ENCODE results near the gene CCM2L.
"Not testable (repeated sequence)": the region's sequence is repeated elsewhere in the genome, so short reads cannot be mapped to it uniquely, and the experiment has no call there.

CCM2L gene

GRCh38 chr20:32031007-32031958 lies 21.0 kb downstream of the CCM2L start:
- DNase-seq: no peak

DNA sequence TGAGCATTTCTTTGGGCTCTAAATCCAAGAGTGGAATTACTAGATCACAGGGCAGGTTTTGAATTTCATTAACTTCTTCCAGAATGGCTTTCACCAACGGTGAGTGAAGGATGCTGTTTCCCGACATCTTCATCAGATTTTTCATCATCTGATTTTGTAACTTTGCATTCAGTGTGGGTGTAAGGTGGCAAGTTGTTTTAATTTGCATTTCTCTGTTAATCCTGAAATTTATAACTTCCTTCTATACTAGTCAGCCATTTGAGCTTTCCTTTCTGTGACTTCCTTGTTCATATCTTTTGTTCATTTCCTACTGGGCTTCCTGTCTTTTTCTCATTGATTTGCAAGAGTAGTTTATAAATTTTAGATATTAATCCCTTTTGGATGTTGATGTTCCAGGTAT lies 23.1 kb downstream of the CCM2L start:
- DNase-seq: no peak

DNA sequence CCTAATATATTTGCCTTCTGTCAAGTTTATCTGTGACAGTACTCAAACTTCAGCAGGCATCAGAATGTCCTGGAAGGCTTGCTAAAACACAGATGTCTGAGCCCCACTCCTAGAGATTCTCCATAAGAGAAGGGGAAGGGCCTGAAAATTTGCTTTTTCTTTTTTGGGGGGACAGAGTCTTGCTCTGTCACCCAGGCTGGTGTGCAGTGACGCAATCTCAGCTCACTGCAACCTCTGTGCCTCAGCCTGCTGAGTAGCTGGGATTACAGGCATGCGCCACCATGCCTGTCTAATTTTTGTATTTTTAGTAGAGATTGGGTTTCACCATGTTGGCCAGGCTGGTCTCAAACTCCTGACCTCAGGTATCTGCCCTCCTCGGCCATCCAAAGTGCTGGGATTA lies 23.5 kb downstream of the CCM2L start:
- not testable (repeated sequence) for DNase-seq

- DNase-seq: peak; percentile 80
Observed at GRCh38 chr20:32034581-32035425, 24.6 kb downstream of the CCM2L start.

GRCh38 chr20:32035426-32035779 lies 25.2 kb downstream of the CCM2L start:
- no peak for DNase-seq

DNA sequence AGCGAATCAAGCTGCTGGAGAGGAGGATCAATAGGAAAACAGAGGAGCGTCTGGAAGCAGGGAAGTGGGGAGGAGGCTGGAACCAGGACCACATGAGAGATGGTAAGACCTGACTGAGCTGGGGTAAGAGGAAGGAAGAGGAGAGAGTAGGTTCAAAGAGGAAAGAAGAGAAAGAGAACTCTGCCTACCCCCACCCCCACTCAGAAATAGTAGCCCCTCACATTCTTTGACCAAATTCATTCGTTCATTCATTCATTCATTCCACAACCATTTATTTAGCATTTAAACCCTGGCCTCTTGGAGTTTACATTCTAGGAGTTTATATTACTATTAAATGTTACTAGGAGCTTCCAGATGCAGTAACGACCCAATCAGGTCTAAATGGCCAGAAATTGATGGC lies 26.0 kb downstream of the CCM2L start:
- DNase-seq: no peak

DNA sequence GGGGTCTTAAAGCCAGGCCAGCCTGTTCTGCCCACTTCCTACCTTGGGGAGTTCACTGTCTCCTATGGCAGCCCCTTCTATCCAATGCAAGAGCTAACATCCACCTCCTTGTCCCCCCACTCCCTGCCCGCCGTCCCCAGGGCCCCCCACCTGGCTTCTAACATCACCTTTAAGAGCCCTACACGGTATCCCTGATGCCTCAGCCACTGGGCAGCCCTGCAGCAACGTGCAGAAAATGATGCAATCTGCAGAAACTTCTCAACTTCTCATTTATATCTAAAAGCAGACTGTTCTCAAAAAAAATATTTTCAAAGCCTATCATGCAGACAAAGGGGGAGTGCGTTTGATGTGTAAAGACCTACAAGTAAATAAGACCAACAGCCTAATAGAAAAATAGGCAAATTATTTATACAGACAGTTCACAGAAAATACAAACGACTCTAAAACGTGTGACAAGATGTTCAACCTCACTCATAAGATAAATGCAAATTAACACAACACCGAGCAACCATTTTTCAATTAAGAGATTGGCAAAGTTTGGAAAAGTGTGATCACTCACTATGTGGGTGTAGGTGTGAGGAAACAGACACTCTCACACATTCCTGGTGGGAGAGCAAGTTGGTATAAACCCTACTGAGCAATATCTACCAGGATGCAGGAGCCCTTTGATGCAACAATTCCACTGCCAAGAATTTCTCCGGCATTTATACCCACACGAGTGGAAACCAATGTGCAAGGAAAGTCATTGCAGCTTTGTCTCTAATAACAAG lies 26.7 kb downstream of the CCM2L start:
- DNase-seq: peak; percentile 34

GRCh38 chr20:32037929-32038328 lies 27.7 kb downstream of the CCM2L start:
- DNase-seq: peak; percentile 33

DNA sequence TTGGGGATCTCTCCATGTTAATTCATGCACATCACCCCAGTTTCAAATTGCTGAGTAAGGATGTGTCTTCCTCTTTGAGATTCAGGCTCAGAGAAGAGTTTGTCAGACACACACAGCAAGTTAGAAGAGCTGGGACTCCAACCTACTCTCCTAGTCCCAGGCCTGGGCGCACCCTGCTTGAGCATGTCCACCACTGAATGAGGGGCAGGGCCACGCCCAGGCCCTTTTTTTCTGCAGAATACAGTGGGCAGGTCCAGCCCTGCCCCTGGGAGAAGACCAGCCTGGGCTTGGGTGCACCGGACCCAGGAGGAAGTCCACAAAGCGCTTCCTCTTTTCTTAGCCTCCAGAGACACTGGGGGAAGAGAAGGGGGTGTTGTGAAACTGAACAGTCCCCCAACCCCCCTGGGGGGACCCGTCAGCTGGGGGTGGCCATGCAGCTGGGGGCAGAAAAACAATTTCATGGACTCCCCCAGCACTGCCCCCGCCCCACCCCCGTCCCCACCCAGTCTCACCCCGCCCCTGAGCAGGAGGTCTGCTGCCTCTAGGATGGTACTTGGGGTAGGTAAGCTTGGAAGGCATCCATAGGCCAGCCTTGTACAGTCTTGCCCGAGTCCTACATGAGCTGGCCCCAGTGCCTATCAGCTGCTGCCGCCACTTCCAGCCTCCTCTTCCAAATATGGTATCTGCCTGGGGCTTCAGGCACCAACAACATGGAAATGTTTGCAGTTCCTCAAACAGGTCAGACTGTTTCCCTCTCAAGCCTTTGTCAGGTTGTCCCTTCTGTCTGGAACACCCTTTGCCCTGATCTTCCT lies 30.1 kb downstream of the CCM2L start:
- DNase-seq: peak; percentile 89

DNA sequence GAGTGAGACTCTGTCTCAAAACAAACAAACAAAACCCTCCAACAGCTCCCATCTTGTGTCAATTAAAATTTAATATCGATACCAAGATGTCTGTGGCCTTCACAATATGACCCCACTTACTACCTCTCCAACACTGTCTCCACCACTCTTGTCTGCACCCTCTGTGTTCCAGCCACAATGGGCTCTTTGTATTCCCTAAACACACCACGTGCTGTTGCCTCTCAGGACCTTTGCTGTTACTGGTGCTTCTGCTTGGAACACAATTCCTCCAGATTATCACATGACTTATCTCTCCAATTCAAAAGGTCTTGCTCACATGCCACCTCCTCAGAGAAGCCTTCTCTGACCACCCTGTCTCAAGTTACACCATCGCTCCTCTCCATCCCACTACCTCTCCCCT lies 35.8 kb downstream of the CCM2L start:
- DNase-seq: no peak

- DNase-seq: no peak
Observed at GRCh38 chr20:32050324-32050841, 40.1 kb downstream of the CCM2L start.

DNA sequence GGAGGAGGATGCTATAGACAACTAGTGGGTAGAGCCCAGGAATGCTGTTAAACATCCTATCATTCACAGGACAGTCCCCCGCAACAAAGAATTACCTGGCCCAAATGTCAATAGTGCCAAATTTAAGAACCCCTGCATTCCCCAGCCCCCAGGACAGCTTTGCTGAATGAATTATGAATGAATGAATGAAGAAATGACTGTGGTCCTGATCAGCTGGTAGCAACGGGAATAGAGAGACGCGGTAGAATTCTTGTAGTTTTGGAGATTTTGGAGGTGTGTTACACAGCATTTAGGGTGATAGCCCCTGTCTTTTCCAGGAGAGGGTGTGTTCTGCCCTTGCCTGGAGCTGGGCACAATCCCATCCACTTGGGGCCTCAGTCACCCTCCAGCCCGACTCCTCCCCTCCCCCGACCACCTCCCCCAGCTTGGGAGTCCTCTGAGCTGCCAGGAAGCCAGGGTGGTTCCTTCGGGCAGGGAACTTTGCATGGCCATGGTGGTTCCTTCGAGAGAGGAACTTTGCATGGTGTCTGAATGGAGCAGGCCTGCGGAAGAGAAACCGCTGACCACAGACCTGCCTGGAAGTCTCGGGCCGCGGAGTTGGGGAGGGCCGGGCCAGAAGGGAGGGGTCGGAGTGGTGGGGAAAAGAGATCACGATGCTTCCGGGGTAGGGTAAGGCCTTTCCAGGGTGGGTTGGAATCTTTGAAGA lies 40.8 kb downstream of the CCM2L start:
- peak; percentile 71 for DNase-seq

- DNase-seq: no peak
Observed at GRCh38 chr20:32051720-32052089, 41.5 kb downstream of the CCM2L start.

- DNase-seq: no peak
Observed at GRCh38 chr20:32052090-32052777, 42.0 kb downstream of the CCM2L start, which contains the start of gene HCK. HCK (plus strand) TSS chr20:32052242.

DNA sequence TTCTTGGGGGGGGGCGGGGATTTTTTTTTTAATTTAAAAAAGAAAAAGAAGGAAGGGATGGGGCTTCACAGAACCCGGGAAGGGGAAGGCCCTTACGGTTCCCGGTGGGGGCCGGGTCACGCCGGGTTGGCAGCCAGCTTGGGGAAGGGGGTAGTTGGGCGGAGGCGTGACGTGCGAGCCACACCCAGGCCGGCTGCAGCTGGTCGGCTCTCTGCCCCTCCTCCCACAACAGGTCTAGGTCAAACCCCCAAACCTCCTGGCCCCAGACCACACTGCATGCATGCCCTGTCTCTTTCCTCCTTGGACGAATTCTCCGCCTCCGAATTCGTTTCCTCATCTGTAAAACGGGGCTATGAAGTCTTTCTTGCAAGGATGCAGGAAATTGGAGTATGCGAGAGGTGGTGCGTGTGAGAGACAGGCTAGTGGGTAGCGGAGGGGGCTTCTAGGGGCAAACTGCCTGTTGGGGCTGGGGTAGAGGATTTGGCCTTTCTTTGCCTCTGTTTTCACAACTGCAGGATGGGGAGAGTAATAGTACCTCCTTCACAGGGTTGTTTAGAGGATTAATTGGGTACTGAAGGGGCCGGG lies 42.6 kb downstream of the CCM2L start:
- DNase-seq: no peak

GRCh38 chr20:32053648-32054047 lies 43.4 kb downstream of the CCM2L start:
- DNase-seq: no peak

DNA sequence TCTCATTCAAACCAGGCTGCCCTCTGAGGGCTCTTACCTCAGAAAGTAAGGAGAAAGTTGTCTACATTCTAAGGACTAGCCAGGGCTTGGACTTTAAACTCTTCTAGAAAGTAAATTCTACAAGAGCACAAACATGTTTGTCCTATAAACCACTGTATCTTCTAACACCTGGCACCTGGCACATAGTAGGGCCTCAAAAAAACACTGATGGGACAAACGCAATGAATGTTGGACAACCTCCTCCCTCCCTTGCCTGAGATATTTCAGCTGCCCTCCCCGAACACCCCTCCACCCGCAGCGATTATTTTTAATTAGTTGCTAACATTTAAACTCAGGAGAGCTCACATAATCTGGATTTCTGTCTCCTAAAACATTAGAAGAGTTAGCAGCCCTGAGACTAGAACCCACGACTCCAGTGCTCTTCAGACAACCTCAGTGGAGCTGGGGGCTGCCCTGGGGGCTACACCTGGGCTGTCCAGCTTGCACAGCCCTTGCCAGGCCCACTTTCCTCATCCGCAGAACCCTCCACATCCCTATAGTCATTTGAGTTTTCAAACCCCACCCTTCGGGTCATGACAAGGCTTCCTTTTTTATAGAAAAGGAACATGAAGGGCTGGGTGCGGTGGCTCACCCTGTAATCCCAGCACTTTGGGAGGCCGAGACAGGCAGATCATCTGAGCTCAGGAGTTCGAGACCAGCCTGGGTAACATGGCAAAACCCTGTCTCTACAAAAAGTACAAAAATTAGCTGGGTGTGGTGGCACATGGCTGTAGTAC lies 46.7 kb downstream of the CCM2L start:
- DNase-seq: no peak

DNA sequence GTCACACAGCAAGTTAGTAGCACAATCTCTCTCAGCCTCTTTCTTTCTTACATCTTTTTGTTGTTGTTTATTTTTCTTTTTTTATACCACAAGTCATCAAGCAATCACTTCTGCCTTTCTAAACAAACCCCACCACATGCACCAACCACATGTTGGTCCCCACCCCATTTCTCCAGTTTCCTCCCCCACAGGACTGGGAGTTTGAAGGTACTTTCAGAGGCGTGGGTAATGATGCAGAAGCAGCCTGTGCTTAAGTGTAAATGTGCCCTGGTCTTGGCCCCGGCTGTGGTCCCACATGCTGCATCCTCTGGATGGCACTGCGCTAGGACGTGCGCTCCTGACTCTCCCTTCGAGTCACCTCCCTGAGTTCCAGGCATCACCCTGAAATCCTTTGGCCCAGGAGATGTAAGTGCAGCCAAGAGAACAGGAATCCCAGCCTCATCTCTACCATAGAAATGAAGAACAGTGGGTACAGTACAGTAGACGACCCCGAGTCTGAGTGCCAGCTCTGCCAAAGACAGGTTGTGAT lies 47.5 kb downstream of the CCM2L start:
- no peak for DNase-seq

DNA sequence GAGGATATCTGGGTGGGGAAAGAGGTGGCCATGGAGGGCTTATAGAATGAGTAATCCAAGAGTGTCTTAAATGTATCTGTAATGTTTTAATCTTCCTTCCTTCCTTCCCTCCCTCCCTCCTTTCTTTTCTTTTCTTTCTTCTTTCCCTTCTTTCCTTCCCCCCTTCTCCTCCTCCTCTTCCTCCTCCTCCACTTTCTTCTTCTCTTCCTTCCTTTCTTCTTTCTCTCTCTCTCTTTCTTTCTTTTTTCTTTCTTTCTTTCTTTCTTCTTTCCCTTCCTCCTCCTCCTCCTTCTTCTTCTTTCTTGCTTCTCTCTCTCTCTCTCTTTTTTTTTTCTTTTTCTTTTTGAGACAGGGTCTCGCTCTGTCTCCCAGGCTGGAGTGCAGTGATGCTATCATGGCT lies 49.0 kb downstream of the CCM2L start:
- no peak for DNase-seq
